SK-N-SH treated with all-trans-retinoic acid at 6 μM for 48 hours (cell line): ENCODE data around the gene UNCX.

ENCODE experiments used
- ATAC-seq: fragments of 200-7000 bp; cut with Tn5 transposase; 3 replicates; pipeline ENCODE4 v1.9.1; 2020; ENCODE audit warnings: mild to moderate bottlenecking, moderate library complexity
- ARNTL ChIP-seq: fragments of 450-650 bp; formaldehyde crosslinking; IDR thresholded peaks from 2 replicates; pipeline ENCODE4 v1.5.0; 2020; ENCODE audit warnings: low read depth, mild to moderate bottlenecking, moderate library complexity, borderline replicate concordance
- BACH2 ChIP-seq: fragments of 250-450 bp; sonication (Bioruptor Pico); IDR thresholded peaks from 2 replicates; pipeline ENCODE4 v1.9.0; 2021; ENCODE audit warnings: mild to moderate bottlenecking, borderline replicate concordance
- CSDC2 ChIP-seq: fragments of 250-450 bp; sonication (Bioruptor Pico); IDR thresholded peaks from 2 replicates; pipeline ENCODE4 v1.5.0; 2020; ENCODE audit warnings: mild to moderate bottlenecking, moderate library complexity
- ESRRG ChIP-seq: fragments of 250-450 bp; sonication (Bioruptor Pico); IDR thresholded peaks from 2 replicates; pipeline ENCODE4 v1.6.1; 2021; ENCODE audit warnings: mild to moderate bottlenecking
- GLIS3 ChIP-seq: fragments of 250-450 bp; sonication (Bioruptor Pico); IDR thresholded peaks from 2 replicates; pipeline ENCODE4 v1.5.0; 2020; ENCODE audit warnings: mild to moderate bottlenecking, moderate library complexity
- ISL1 ChIP-seq: fragments of 250-450 bp; sonication (Bioruptor Pico); IDR thresholded peaks from 2 replicates; pipeline ENCODE4 v2.1.2; 2022; ENCODE audit warnings: mild to moderate bottlenecking, moderate library complexity
- OSR1 ChIP-seq: fragments of 250-450 bp; sonication (Bioruptor Pico); IDR thresholded peaks from 2 replicates; pipeline ENCODE4 v1.8.0; 2022; ENCODE audit warnings: moderate library complexity, mild to moderate bottlenecking, inconsistent platforms
- RARB ChIP-seq: fragments of 250-450 bp; sonication (Bioruptor Pico); IDR thresholded peaks from 2 replicates; pipeline ENCODE4 v1.8.0; 2021; ENCODE audit warnings: mild to moderate bottlenecking, moderate library complexity
- SNAI2 ChIP-seq: fragments of 250-450 bp; sonication (Bioruptor Pico); IDR thresholded peaks from 2 replicates; pipeline ENCODE4 v1.5.0; 2020; ENCODE audit warnings: mild to moderate bottlenecking, moderate library complexity
- TCF4 ChIP-seq: fragments of 250-450 bp; sonication (Bioruptor Pico); IDR thresholded peaks from 2 replicates; pipeline ENCODE4 v1.8.0; 2021; ENCODE audit warnings: mild to moderate bottlenecking, moderate library complexity, borderline replicate concordance
- TOX ChIP-seq: fragments of 250-450 bp; sonication (Bioruptor Pico); IDR thresholded peaks from 2 replicates; pipeline ENCODE4 v1.8.0; 2021; ENCODE audit warnings: mild to moderate bottlenecking, moderate library complexity, borderline replicate concordance
- ZC3H10 ChIP-seq: fragments of 250-450 bp; sonication (Bioruptor Pico); IDR thresholded peaks from 2 replicates; pipeline ENCODE4 v1.5.1; 2021; ENCODE audit warnings: mild to moderate bottlenecking, moderate library complexity
- ZFP3 ChIP-seq: fragments of 250-450 bp; sonication (Bioruptor Pico); IDR thresholded peaks from 2 replicates; pipeline ENCODE4 v1.5.0; 2020; ENCODE audit warnings: mild to moderate bottlenecking, moderate library complexity
- ZFP30 ChIP-seq: fragments of 450-650 bp; formaldehyde crosslinking; IDR thresholded peaks from 2 replicates; pipeline ENCODE4 v1.5.0; 2022; ENCODE audit warnings: mild to moderate bottlenecking, moderate library complexity
- ZNF70 ChIP-seq: fragments of 450-650 bp; formaldehyde crosslinking; IDR thresholded peaks from 2 replicates; pipeline ENCODE4 v1.5.0; 2020; ENCODE audit warnings: mild to moderate bottlenecking, moderate library complexity
- ZNF8 ChIP-seq: fragments of 450-650 bp; formaldehyde crosslinking; IDR thresholded peaks from 2 replicates; pipeline ENCODE4 v1.5.0; 2020; ENCODE audit warnings: mild to moderate bottlenecking, moderate library complexity
- TF ChIP-seq, protein P1 (sequence below): fragments of 250-450 bp; sonication (Bioruptor Pico); IDR thresholded peaks from 2 replicates; pipeline ENCODE4 v1.5.0; 2020; ENCODE audit warnings: mild to moderate bottlenecking, moderate library complexity
- TF ChIP-seq, protein P2 (sequence below): fragments of 250-450 bp; sonication (Bioruptor Pico); IDR thresholded peaks from 2 replicates; pipeline ENCODE4 v1.5.1; 2021; ENCODE audit warnings: mild to moderate bottlenecking, moderate library complexity
- TF ChIP-seq, protein P3 (sequence below): fragments of 250-450 bp; sonication (Bioruptor Pico); IDR thresholded peaks from 2 replicates; pipeline ENCODE4 v1.5.1; 2020; ENCODE audit warnings: low read depth, mild to moderate bottlenecking, moderate library complexity
- TF ChIP-seq, protein P4 (sequence below): fragments of 250-450 bp; sonication (Bioruptor Pico); IDR thresholded peaks from 2 replicates; pipeline ENCODE4 v1.8.0; 2020; ENCODE audit warnings: mild to moderate bottlenecking, moderate library complexity, borderline replicate concordance
- TF ChIP-seq, protein P5 (sequence below): fragments of 250-450 bp; sonication (Bioruptor Pico); IDR thresholded peaks from 2 replicates; pipeline ENCODE4 v1.8.0; 2021; ENCODE audit warnings: low read depth, mild to moderate bottlenecking, moderate library complexity, borderline replicate concordance

Gene UNCX

DNA sequence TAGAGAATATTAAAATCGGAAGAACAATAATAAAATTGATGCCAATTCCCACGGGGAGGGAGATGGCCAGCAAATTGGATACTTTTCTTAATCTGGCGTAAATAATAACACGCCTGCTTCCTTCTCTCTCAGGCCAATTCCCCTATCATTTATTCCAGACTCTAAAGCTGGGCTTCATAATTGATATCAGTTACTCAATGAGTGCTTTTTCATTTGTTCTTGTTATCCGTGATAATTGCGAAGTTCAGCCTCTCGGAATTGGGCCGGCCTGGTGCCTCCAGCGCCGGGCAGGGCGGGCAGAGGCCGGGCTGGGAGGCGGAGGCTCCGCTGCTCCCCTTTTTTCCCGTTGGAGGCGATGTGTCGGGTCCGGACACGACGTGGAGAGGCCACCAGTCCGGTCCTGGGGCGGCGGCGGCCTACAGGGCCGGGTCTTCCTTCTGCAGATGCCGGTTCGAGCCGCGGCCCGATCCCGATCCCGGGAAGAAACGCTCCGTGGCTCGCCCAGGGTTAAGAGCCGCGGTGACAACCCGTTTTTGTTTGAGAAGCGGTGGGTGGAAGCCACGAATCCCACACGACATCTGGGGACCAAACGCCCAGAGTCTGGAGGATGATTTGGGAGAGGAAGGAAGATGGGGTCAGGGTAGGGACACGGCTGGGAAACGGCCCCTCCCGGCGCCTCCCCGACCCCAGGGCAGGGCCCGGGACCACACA lies 13.6 kb downstream of the UNCX start:
- TF ChIP-seq OSR1 (CRISPR knock-in tag) (no peak), ZNF8 (no peak), ISL1 (CRISPR knock-in tag) (no peak), ZNF70 (CRISPR knock-in tag) (no peak), ZFP30 (CRISPR knock-in tag) (no peak), ZC3H10 (CRISPR knock-in tag) (no peak), BACH2 (no peak)
- TF ChIP-seq, protein P1, sequence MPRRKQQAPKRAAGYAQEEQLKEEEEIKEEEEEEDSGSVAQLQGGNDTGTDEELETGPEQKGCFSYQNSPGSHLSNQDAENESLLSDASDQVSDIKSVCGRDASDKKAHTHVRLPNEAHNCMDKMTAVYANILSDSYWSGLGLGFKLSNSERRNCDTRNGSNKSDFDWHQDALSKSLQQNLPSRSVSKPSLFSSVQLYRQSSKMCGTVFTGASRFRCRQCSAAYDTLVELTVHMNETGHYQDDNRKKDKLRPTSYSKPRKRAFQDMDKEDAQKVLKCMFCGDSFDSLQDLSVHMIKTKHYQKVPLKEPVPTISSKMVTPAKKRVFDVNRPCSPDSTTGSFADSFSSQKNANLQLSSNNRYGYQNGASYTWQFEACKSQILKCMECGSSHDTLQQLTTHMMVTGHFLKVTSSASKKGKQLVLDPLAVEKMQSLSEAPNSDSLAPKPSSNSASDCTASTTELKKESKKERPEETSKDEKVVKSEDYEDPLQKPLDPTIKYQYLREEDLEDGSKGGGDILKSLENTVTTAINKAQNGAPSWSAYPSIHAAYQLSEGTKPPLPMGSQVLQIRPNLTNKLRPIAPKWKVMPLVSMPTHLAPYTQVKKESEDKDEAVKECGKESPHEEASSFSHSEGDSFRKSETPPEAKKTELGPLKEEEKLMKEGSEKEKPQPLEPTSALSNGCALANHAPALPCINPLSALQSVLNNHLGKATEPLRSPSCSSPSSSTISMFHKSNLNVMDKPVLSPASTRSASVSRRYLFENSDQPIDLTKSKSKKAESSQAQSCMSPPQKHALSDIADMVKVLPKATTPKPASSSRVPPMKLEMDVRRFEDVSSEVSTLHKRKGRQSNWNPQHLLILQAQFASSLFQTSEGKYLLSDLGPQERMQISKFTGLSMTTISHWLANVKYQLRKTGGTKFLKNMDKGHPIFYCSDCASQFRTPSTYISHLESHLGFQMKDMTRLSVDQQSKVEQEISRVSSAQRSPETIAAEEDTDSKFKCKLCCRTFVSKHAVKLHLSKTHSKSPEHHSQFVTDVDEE (CRISPR knock-in tag): no peak
- TF ChIP-seq, protein P2, sequence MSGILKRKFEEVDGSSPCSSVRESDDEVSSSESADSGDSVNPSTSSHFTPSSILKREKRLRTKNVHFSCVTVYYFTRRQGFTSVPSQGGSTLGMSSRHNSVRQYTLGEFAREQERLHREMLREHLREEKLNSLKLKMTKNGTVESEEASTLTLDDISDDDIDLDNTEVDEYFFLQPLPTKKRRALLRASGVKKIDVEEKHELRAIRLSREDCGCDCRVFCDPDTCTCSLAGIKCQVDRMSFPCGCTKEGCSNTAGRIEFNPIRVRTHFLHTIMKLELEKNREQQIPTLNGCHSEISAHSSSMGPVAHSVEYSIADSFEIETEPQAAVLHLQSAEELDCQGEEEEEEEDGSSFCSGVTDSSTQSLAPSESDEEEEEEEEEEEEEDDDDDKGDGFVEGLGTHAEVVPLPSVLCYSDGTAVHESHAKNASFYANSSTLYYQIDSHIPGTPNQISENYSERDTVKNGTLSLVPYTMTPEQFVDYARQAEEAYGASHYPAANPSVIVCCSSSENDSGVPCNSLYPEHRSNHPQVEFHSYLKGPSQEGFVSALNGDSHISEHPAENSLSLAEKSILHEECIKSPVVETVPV (CRISPR knock-in tag): no peak
- ATAC-seq: no peak

DNA sequence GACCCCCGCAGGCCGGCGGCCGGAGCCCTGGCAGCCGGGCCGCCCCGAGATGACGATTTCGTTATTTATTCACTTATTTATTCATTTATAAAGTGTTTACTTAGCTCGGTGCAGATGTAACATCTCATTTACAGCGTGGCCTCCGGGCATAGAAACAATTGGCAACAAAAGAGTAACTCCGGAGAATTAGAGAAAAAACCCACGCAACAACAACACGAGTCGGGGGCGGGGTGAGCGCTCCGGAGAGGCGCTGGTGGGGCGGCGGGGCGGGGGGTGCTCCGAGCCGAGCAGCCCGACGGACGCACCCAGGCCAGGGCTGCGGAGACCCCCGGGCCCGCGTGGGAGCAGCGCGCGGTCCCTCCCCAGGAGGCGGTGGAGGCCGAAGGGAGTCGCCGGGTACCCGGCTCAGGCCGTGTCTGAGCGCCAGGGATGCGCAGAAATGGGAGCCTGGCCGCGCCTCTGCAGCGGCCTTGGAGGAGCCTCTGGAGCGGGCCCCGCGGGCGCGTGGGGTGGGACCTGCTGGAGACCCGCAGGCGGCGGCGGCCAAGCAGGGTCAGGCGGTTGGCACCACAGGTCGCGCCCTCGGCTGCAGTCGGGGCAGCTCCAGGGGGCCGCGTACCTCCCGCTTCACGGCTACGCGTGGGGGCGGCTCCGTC lies 14.3 kb downstream of the UNCX start:
- TF ChIP-seq ZFP30 (CRISPR knock-in tag) (no peak), ZFP3 (CRISPR knock-in tag) (no peak), OSR1 (CRISPR knock-in tag) (no peak), RARB (no peak)
- no peak for ATAC-seq

DNA sequence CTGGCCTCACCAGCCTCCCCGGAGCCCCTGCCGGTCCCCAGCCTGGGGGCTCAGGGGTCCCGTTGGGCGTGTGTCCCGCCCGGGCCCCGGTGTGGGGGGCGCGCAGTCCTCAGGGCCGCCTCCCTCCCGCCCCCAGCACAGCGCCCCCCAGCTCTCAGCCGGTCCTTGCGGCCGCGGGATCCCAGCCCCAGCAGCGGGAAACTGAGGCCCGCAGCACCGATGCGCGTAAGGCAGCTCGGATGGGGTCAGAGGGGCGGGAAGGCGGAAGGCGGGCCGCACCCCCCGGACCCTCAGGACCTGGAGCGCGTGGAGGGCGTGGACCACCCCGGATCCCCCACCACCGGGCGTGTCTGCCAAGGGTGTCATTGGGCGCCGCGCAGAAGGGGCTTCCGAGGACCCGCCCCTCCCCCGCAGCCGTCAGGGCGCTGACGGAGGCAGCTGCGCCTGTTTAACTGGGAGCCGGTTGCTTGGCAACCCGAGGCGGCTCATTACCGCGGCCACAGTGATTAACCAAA lies 14.9 kb downstream of the UNCX start:
- ATAC-seq: no peak
- TF ChIP-seq TOX (CRISPR knock-in tag) (no peak), ZNF8 (no peak), TCF4 (no peak), SNAI2 (CRISPR knock-in tag) (no peak), ZC3H10 (CRISPR knock-in tag) (no peak), ARNTL (CRISPR knock-in tag) (no peak), GLIS3 (CRISPR knock-in tag) (no peak), BACH2 (no peak), ZNF70 (CRISPR knock-in tag) (no peak), ZFP3 (CRISPR knock-in tag) (no peak), CSDC2 (CRISPR knock-in tag) (no peak), ESRRG (CRISPR knock-in tag) (no peak), RARB (no peak)
- TF ChIP-seq, protein P1 (CRISPR knock-in tag): no peak
- TF ChIP-seq, protein P3, sequence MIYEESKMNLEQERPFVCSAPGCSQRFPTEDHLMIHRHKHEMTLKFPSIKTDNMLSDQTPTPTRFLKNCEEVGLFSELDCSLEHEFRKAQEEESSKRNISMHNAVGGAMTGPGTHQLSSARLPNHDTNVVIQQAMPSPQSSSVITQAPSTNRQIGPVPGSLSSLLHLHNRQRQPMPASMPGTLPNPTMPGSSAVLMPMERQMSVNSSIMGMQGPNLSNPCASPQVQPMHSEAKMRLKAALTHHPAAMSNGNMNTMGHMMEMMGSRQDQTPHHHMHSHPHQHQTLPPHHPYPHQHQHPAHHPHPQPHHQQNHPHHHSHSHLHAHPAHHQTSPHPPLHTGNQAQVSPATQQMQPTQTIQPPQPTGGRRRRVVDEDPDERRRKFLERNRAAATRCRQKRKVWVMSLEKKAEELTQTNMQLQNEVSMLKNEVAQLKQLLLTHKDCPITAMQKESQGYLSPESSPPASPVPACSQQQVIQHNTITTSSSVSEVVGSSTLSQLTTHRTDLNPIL (CRISPR knock-in tag): no peak
- TF ChIP-seq, protein P4, sequence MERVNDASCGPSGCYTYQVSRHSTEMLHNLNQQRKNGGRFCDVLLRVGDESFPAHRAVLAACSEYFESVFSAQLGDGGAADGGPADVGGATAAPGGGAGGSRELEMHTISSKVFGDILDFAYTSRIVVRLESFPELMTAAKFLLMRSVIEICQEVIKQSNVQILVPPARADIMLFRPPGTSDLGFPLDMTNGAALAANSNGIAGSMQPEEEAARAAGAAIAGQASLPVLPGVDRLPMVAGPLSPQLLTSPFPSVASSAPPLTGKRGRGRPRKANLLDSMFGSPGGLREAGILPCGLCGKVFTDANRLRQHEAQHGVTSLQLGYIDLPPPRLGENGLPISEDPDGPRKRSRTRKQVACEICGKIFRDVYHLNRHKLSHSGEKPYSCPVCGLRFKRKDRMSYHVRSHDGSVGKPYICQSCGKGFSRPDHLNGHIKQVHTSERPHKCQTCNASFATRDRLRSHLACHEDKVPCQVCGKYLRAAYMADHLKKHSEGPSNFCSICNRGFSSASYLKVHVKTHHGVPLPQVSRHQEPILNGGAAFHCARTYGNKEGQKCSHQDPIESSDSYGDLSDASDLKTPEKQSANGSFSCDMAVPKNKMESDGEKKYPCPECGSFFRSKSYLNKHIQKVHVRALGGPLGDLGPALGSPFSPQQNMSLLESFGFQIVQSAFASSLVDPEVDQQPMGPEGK (CRISPR knock-in tag): no peak
- TF ChIP-seq, protein P5, sequence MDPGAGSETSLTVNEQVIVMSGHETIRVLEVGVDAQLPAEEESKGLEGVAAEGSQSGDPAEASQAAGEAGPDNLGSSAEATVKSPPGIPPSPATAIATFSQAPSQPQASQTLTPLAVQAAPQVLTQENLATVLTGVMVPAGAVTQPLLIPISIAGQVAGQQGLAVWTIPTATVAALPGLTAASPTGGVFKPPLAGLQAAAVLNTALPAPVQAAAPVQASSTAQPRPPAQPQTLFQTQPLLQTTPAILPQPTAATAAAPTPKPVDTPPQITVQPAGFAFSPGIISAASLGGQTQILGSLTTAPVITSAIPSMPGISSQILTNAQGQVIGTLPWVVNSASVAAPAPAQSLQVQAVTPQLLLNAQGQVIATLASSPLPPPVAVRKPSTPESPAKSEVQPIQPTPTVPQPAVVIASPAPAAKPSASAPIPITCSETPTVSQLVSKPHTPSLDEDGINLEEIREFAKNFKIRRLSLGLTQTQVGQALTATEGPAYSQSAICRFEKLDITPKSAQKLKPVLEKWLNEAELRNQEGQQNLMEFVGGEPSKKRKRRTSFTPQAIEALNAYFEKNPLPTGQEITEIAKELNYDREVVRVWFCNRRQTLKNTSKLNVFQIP (CRISPR knock-in tag): no peak
